Uterus (tissue), 4 donors: ENCODE data around the gene ADAMTS10. TPM values are rescaled to one million over a fixed set of nuclear protein-coding genes. Genes with fewer than 3 reads are reported as not detected.

Experiments used
- DNase-seq, 2 donors: peaks; one replicate each; pipeline ENCODE4 v3.0.0-alpha.2; 2019 to 2020
- H3K27ac ChIP-seq, 2 donors: fragments of 200-600 bp; sonication (generic); 1 replicate in 1 of 2; 2 replicates in 1 of 2; pipeline ENCODE4 v1.5.1; 2016 to 2018
- H3K27me3 ChIP-seq, 2 donors: fragments of 200-600 bp; sonication (generic); one replicate each; pipeline ENCODE4 v1.5.1; 2018 to 2019; ENCODE audit warnings: control low read depth in 1 of 2
- H3K36me3 ChIP-seq, 2 donors: fragments of 200-600 bp; sonication (generic); one replicate each; pipeline ENCODE4 v1.5.1; 2019; ENCODE audit warnings: control low read depth in 1 of 2
- H3K4me1 ChIP-seq, 2 donors: fragments of 200-600 bp; sonication (generic); one replicate each; pipeline ENCODE4 v1.5.1; 2018 to 2019; ENCODE audit warnings: control low read depth in 1 of 2
- H3K4me3 ChIP-seq, 2 donors: fragments of 200-600 bp; sonication (generic); 1 replicate in 1 of 2; 2 replicates in 1 of 2; pipeline ENCODE4 v1.5.1; 2018 to 2019; ENCODE audit warnings: mild to moderate bottlenecking in 1 of 2
- H3K9me3 ChIP-seq, 2 donors: fragments of 200-600 bp; sonication (generic); one replicate each; pipeline ENCODE4 v1.5.1; 2019; ENCODE audit warnings: control low read depth in 1 of 2
- POLR2A ChIP-seq, 2 donors: fragments of 450-650 bp; IDR thresholded peaks; one replicate each; pipeline ENCODE4 v1.6.1; 2016; ENCODE audit warnings: antibody characterized with exemption in 2 of 2, mild to moderate bottlenecking in 1 of 2, moderate library complexity in 1 of 2
- intact Hi-C: fragments of 100-400 bp; cut with DNase I; formaldehyde crosslinking; loops from one replicate; pipeline ENCODE4 v1.15.1; 2023; ENCODE audit warnings: low total_unique reads
- total RNA-seq, 4 donors: library from RNA; depleted of rRNA in 3 of 4; stranded (reverse); fragments of >200 nt in 3 of 4; gene quantifications; one replicate each; pipeline versions ENCODE4 v1.1.0 to v1.2.4, GENCODE V29; 2014 to 2023
- TF ChIP-seq, protein P1 (sequence below), 4 experiments: fragments of 200-600 bp in 2 of 4; fragments of 450-650 bp in 2 of 4; sonication (generic) in 2 of 4; IDR thresholded peaks; one replicate each; pipeline ENCODE4 v1.5.1; 2016 to 2019; ENCODE audit warnings: antibody characterized with exemption in 4 of 4, mild to moderate bottlenecking in 2 of 4, moderate library complexity in 1 of 4
- donor health status: DM: yes; HTN: yes; CAD: no.

Gene ADAMTS10
- total RNA-seq, 4 donors from 2014 or later, result 13.2 to 70.4 (median 52.7) TPM

DNA sequence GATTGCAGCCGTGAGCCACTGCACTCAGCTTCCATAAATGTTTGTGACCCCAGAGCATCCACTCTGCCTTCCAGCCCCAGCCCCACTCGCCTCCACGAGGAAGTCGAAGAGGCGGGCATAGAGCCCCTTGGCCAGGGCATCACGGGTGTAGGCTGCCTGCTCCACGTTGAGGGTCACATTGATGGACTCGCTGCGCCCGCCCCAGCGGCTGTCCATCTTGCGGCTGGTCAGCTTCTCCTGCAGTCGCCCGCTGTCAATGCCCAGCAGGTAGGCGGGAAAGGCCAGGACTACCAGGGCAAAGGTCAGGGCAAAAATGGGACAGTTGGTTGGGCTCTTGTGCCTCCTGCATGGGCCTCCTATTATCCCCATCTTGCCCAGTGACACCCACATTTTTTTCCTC lies 60.4 kb downstream of the ADAMTS10 start:
- Histone ChIP-seq H3K27ac (no peak overlapping the region), H3K4me1 (no peaks in the 10 kb centered on the region), H3K4me3 (no peak overlapping the region), H3K9me3 (no peaks in the 10 kb centered on the region), H3K27me3 (no peaks in the 10 kb centered on the region), H3K36me3 (no peaks in the 10 kb centered on the region)
- TF ChIP-seq, protein P1, sequence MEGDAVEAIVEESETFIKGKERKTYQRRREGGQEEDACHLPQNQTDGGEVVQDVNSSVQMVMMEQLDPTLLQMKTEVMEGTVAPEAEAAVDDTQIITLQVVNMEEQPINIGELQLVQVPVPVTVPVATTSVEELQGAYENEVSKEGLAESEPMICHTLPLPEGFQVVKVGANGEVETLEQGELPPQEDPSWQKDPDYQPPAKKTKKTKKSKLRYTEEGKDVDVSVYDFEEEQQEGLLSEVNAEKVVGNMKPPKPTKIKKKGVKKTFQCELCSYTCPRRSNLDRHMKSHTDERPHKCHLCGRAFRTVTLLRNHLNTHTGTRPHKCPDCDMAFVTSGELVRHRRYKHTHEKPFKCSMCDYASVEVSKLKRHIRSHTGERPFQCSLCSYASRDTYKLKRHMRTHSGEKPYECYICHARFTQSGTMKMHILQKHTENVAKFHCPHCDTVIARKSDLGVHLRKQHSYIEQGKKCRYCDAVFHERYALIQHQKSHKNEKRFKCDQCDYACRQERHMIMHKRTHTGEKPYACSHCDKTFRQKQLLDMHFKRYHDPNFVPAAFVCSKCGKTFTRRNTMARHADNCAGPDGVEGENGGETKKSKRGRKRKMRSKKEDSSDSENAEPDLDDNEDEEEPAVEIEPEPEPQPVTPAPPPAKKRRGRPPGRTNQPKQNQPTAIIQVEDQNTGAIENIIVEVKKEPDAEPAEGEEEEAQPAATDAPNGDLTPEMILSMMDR (IDR thresholded peaks at IDR 0.05), result no peak
- TF ChIP-seq POLR2A (IDR thresholded peaks at IDR 0.05), result no peak
- intact Hi-C loops, result no loop called here
- DNase-seq, result no peak

DNA sequence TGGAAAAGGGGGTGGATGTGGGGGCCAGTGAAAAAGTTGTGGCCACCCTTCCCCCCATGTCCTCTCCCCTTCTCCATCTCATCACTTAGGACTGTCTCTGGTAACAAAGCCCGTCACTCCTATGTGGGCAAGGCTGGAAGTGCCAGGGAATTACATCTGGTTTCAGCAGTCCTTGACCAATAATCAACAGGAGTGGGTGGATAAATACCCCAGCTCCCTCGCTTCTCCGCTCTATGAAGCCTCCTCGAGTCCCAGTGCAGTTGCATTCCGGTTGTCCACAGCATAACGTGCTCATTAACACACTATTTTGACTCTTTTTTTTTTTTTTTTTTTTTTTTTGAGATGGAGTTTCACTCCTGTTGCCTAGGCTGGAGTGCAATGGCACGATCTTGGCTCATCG lies 64.8 kb downstream of the ADAMTS10 start:
- Histone ChIP-seq H3K36me3 (no peaks in the 10 kb centered on the region), H3K9me3 (no peaks in the 10 kb centered on the region), H3K4me3 (no peak overlapping the region), H3K27me3 (no peaks in the 10 kb centered on the region), H3K4me1 (no peaks in the 10 kb centered on the region), H3K27ac (no peak overlapping the region)
- intact Hi-C loops, result no loop called here
- DNase-seq, result no peak
- no peak for TF ChIP-seq POLR2A (IDR thresholded peaks at IDR 0.05)
- TF ChIP-seq, protein P1 (IDR thresholded peaks at IDR 0.05), result no peak

DNA sequence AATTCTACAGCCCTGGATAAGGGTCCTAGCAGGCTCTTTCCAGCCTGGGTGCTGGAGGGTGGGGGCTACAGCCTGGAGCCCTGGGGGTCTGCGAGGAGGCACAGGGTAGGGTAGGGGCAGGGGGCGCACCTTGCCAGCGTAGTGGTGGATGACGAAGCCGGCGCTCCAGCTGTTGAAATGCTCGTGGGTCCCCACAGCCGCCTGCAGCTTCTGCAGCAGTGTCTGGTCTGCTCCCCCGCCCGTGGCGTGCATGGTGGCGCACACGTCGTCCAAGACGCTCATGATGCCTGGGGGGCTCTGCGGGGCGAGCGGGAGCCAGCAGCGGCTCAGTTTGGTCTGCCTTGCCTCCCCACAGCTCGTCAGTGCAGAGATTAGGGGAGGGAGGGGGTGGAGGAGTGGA lies 66.3 kb downstream of the ADAMTS10 start:
- Histone ChIP-seq H3K36me3 (no peaks in the 10 kb centered on the region), H3K9me3 (no peaks in the 10 kb centered on the region), H3K27me3 (no peaks in the 10 kb centered on the region), H3K4me3 (no peak overlapping the region), H3K4me1 (no peaks in the 10 kb centered on the region), H3K27ac (no peak overlapping the region)
- DNase-seq, result no peak
- intact Hi-C loops, result no loop called here
- no peak for TF ChIP-seq POLR2A (IDR thresholded peaks at IDR 0.05)
- TF ChIP-seq, protein P1 (IDR thresholded peaks at IDR 0.05), result no peak

DNA sequence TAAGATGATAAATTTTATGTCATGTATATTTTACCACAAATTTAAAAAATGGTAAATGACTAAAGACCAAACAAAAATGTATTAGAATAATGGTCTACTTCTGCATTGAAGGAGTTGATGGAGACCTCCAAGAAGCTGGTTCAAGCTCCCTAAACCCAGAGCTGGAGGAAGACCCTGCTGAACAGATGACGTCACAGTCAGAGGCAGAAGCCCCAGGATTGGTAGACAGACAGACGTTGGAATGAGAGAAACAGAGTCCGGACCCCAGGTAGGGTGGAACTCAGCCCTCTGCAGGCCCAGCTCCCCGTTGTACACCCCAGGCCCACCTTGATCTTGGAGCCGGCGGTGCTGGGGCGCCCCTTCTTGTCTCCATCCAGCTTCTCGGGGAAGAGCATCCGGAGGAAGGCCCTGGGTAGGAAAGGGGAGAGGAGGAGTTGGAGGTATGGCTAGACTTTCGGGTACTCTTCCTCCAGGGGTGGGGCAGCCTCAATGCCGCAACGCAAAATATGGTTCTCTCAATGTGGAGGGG lies 70.8 kb downstream of the ADAMTS10 start:
- Histone ChIP-seq H3K27me3 (no peaks in the 10 kb centered on the region), H3K27ac (no peak overlapping the region), H3K9me3 (no peaks in the 10 kb centered on the region), H3K4me3 (no peak overlapping the region), H3K4me1 (no peaks in the 10 kb centered on the region), H3K36me3 (no peaks in the 10 kb centered on the region)
- no peak for DNase-seq
- intact Hi-C loops, result no loop called here
- TF ChIP-seq POLR2A (IDR thresholded peaks at IDR 0.05), result no peak
- TF ChIP-seq, protein P1 (IDR thresholded peaks at IDR 0.05), result no peak

DNA sequence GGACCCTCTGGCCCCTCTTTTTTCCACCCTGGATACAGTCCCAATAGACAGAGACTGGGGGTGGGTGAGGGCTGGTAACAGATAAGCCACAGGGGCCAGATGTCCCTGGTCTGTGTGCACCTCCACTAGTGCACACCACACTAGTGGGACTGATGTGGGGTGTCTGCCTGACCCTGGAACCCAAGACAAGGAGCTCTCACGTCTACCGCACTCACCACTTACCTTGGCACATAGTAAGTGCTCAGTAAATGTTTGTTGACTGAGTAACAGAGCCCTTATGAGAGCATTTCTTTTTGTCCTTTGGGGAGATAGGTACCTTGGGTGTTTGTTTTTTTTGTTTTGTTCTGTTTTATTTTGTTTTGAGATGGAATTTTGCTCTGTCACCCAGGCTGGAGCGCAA lies 73.4 kb downstream of the ADAMTS10 start:
- Histone ChIP-seq H3K27me3 (no peaks in the 10 kb centered on the region), H3K27ac (no peak overlapping the region), H3K36me3 (no peaks in the 10 kb centered on the region), H3K4me3 (no peak overlapping the region), H3K9me3 (no peaks in the 10 kb centered on the region), H3K4me1 (no peaks in the 10 kb centered on the region)
- intact Hi-C loops, result no loop called here
- no peak for DNase-seq
- TF ChIP-seq POLR2A (IDR thresholded peaks at IDR 0.05), result no peak
- TF ChIP-seq, protein P1 (IDR thresholded peaks at IDR 0.05), result no peak
